OCI-LY1 (cell line): Measurements from ENCODE around the gene ADAMTS8.

Experiments
- EZH2 ChIP-seq: fragments of 200-600 bp; sonication (generic), shearing (Covaris generic); IDR thresholded peaks from 2 replicates; pipeline ENCODE4 v1.8.0; 2017; ENCODE audit warnings: borderline replicate concordance, mixed run types, mild to moderate bottlenecking, antibody characterized with exemption, low read length, moderate library complexity, mixed read lengths
- TF ChIP-seq, protein P1 (sequence below): fragments of 200-600 bp; sonication (generic), shearing (Covaris generic); IDR thresholded peaks from 2 replicates; pipeline ENCODE4 v1.5.1; 2017; ENCODE audit warnings: mild to moderate bottlenecking, antibody characterized with exemption, low read length, moderate library complexity, mixed read lengths

DNA sequence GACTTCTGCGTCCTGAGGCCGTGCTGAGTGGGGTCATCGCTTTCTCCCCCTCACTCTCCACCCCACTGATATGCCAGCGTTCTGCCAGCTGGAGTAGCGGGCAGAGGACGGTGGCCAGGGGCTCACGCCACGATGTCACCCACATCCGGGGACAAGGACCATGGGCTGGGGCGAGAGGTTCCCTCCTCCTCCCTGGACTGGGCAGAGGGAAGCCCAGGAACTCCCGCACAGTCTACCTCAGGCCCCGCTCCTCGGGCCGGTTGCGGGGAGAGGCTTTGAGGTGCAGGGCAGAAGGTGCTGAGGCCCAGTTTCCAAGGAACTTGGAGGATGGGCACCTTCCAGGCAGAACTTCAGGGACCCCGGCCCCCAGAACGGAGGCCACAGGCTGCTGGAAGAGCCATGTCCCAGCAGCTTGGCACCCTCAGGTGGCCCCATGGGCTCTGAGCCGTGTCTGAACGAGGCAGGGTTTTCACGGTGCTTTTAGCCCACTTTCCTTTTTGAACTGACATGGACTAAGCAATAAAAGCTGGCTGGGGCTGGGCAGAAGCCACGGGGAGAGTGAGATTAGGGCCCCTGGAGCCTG lies 45.5 kb upstream of the ADAMTS8 start:
- TF ChIP-seq EZH2, result no peak
- TF ChIP-seq, protein P1, sequence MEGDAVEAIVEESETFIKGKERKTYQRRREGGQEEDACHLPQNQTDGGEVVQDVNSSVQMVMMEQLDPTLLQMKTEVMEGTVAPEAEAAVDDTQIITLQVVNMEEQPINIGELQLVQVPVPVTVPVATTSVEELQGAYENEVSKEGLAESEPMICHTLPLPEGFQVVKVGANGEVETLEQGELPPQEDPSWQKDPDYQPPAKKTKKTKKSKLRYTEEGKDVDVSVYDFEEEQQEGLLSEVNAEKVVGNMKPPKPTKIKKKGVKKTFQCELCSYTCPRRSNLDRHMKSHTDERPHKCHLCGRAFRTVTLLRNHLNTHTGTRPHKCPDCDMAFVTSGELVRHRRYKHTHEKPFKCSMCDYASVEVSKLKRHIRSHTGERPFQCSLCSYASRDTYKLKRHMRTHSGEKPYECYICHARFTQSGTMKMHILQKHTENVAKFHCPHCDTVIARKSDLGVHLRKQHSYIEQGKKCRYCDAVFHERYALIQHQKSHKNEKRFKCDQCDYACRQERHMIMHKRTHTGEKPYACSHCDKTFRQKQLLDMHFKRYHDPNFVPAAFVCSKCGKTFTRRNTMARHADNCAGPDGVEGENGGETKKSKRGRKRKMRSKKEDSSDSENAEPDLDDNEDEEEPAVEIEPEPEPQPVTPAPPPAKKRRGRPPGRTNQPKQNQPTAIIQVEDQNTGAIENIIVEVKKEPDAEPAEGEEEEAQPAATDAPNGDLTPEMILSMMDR, result no peak
